HG02610 (cell line): ENCODE data around the gene CADPS.

Experiments
- ATAC-seq: cut with Tn5 transposase; IDR thresholded peaks from one replicate; pipeline ENCODE4 v1.9.1; 2021; ENCODE audit warnings: mild to moderate bottlenecking, moderate library complexity; ENCODE audit not compliant: unreplicated experiment

CADPS gene

GRCh38 chr3:62700357-62700756, 174.9 kb downstream of the CADPS start:
- ATAC-seq: no peak

- ATAC-seq: no peak
Measured at GRCh38 chr3:62699728-62700127, 175.5 kb downstream of the CADPS start.

DNA sequence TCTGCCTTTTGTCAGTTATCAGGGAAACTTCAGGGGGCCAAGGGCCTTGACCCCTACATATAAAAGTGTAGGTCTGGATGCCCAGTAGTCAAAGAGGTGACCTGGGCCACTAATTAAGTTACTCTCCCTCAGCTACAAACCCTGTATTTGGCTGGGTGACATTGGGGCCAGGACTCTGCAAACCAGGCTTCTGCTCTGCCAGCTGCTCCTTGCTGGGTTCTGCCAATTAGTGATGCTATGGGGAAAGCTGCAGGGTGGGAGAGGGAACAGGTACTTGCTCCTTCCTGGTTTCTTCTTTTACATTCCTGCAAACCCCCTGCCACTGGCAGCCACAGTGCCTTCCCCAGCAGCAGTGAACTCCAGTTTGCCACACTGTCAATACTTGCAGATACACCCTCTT, 179.2 kb downstream of the CADPS start:
- ATAC-seq: no peak

GRCh38 chr3:62688812-62689211, 186.4 kb downstream of the CADPS start:
- no peak for ATAC-seq

GRCh38 chr3:62688050-62688449, 187.2 kb downstream of the CADPS start:
- ATAC-seq: no peak

- no peak for ATAC-seq
Measured at GRCh38 chr3:62686503-62687294, 188.5 kb downstream of the CADPS start.

DNA sequence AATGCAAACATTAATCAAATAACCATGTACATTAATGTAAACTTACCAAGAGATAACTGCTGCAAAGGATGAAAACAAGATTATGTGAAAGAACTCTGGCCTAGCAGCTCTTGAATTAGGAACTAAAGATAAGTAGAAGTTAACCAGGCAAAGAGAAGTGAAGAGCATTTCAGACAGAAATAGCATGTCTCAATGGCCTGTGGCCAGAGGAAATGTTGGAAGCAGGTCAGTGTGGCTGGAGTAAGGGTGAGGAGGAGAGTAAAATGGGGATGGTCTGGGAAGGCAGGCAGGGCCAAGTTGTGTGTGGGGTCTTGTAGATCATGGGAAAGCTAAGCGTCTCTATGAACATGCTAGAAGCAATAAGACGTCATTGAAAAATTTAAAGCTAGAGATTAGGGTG, 192.4 kb downstream of the CADPS start:
- no peak for ATAC-seq

- ATAC-seq: no peak
Measured at GRCh38 chr3:62679988-62680387, 195.2 kb downstream of the CADPS start.

DNA sequence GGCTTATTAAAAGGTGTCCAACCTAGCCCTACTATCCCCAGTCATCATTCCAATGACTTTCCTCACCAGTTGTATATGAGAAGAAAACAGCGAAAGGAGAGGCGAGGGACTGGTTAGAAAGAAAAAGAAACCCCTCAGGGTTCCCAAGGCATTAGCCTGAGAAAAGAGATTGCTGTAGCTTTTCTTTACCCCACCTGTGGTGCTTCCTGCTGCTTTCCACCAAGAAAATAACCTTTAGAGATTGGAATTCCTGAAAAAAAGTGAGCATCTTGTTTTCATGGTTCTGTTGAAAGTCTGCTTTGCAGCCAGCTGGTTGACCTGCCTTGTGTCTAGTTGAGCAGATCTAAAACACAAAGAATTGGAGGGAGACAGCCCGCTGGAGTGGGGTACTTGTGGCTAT, 196.4 kb downstream of the CADPS start:
- ATAC-seq: no peak

DNA sequence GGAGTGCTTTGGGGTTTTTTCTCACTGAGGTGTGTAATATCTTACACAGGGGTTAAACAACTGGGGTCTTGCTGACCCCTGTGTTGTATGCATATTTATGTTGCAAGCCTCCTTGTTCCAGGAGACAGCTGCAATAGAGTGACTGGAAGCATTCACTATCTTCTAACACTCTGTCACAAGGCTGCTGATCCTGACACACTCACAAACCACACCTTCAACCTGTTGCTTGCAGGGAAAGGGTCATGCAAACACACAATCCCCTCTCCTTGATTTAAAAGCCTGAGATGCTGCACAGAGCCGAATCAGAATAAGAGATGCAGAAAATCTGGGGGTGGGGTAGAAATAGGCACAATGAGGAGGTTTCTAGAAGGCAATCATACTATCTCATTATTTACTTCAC, 197.3 kb downstream of the CADPS start:
- ATAC-seq: no peak

- ATAC-seq: no peak
Measured at GRCh38 chr3:62676689-62677271, 198.4 kb downstream of the CADPS start.

- no peak for ATAC-seq
Measured at GRCh38 chr3:62675492-62675891, 199.7 kb downstream of the CADPS start.

- ATAC-seq: no peak
Measured at GRCh38 chr3:62672988-62673313, 202.3 kb downstream of the CADPS start.

DNA sequence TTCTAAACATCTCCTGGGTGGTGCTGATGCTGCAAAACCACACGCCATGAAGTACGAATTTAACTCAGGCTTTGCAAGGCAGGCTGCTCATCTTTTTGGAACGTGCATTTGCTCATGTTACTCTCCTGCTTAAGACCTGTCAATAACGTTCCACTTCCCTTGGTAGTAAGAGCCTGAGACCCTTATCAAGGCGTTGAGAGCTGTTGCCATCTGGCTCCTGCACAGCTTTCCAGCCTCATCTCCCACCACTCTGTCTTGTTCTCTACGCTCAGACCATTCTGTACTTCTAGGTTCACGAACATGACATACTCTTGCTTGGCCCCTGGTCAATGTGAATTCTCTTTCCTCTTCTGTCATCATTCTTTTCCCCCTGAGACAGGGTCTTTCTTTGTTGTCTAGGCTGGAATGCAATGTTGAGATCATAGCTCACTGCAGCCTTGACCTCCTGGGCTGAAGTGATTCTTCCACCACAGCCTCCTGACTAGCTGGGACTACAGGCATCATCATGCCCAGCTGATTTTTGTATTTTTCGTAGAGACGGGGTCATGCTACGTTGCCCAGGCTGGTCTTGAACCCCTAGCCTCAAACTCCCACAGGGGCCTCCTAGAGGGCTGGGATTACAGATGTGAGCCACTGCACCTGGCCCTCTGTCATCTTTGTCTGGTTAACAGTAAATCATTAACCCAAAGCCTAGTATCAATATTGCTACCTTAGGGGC, 202.8 kb downstream of the CADPS start:
- ATAC-seq: no peak

DNA sequence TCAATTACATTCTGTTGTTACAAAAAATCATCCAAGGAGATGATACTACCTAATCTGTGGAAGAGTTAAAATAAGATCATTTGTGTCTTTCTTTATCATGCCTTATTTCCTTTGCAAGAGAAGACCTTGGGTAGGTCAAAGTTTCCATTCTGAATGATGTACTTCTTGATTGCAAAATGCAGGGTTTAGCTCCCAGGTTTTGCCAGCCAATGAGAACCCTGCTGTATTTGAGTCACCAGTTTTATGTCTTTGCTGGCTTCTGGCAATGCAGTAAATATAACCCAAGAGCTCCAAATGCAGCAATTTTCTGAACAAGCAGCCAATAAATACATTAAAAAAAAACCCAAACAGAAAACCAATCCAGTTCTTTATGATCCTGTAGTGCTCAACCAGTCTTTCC, 204.9 kb downstream of the CADPS start:
- ATAC-seq: no peak

- no peak for ATAC-seq
Measured at GRCh38 chr3:62669161-62669560, 206.1 kb downstream of the CADPS start.

- ATAC-seq: no peak
Measured at GRCh38 chr3:62667714-62668113, 207.5 kb downstream of the CADPS start.

DNA sequence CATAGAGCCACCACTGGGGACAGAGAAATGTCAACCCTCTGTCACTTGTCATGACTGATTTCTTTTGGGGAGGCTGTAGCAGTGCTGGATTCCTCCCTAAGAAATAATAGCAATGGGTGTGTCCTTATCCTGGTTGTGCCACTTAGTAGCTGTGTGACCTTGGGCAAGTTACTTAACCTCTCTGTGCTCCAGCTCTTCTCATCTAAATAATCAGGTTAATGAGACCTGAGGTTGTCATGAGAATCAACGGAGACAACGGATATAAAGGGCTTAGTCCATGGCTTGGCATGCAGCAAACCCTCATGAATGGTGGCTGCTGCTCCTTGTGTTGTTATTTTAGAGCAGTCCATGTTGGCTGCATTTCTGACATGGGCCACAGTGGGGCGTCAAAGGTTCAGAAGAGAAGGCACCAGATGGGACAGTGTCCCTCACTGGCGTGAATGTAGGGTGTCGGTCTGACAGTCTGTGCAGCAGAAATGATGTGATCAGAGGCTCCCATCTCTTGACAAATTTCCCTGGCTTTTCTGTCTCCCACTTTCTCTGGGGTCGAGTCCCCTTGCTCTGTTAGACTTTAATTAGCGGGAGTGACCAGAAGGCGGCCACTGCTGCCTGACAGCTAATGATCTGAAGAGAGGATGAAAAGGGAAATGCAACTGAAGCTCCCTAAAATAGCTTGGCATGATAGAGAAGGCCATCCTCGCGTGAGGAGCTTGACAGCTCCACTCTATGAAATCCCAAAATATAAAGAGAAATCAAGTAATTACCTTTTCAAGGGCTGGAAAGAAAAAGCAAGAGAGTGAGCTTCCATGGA, 209.4 kb downstream of the CADPS start:
- peak; percentile 62 for ATAC-seq

- no peak for ATAC-seq
Measured at GRCh38 chr3:62662677-62663076, 212.5 kb downstream of the CADPS start.

DNA sequence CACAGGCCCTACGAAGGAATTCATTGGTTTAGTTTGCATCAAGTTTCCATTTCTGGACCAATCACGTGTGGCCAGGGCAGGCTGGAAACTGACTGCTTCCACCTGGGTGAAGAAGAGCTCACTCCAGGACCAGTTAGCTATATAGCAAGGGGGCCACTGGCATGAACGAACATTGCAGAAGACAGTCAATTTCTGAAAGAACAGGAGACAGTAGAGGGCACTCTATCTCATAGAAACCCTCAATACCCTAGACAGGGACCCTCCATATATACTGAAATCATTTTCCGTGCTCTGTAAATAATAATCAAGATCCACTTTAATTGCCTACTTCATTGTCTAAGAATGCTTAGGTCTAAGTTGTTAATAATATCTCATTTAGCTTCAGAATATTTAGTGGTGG, 215.6 kb downstream of the CADPS start:
- no peak for ATAC-seq

GRCh38 chr3:62655691-62656063, 219.5 kb downstream of the CADPS start:
- ATAC-seq: no peak
